H1 (cell line): Measurements from ENCODE around the gene LEKR1. TPM values are rescaled to one million over a fixed set of nuclear protein-coding genes. Genes with fewer than 3 reads are reported as not detected.

Source experiments
- CBX5 ChIP-seq: fragments of 300-800, 300-1000 bp; sonication (generic); IDR thresholded peaks from 2 replicates; pipeline ENCODE4 v1.7.1; 2016; ENCODE audit warnings: antibody characterized with exemption, low read length, low read depth
- CHD1 ChIP-seq: IDR thresholded peaks from 2 replicates; pipeline ENCODE4 v1.6.1; 2012; ENCODE audit warnings: low read depth, low read length, improper control_type of control experiment
- GABPA ChIP-seq: IDR thresholded peaks from 2 replicates; pipeline ENCODE4 v1.6.1; 2011; ENCODE audit warnings: mild to moderate bottlenecking, low read length, moderate library complexity, borderline replicate concordance; ENCODE audit not compliant: insufficient read depth
- HDAC2 ChIP-seq, 2 experiments: fragments of 300-600 bp in 1 of 2; sonication (generic) in 1 of 2; IDR thresholded peaks; 2 replicates each; pipeline ENCODE4 v1.6.1; 2011 to 2012; ENCODE audit warnings: low read depth in 2 of 2, low read length in 2 of 2, mild to moderate bottlenecking in 2 of 2, moderate library complexity in 2 of 2, borderline replicate concordance in 1 of 2, inconsistent platforms in 1 of 2
- NANOG ChIP-seq: IDR thresholded peaks from 2 replicates; pipeline ENCODE4 v1.6.1; 2011; ENCODE audit warnings: low read length, low read depth, mild to moderate bottlenecking, inconsistent platforms; ENCODE audit not compliant: insufficient read depth, poor library complexity, severe bottlenecking
- NRF1 ChIP-seq: IDR thresholded peaks from 2 replicates; pipeline ENCODE4 v1.6.1; 2011; ENCODE audit warnings: mild to moderate bottlenecking, low read depth, low read length, improper control_type of control experiment
- POLR2A ChIP-seq, 2 experiments: IDR thresholded peaks; 1 replicate in 1 of 2; 2 replicates in 1 of 2; pipeline ENCODE4 v1.6.1; 2011; ENCODE audit warnings: low read depth in 2 of 2, low read length in 2 of 2, mild to moderate bottlenecking in 2 of 2; ENCODE audit errors: control extremely low read depth in 1 of 2
- POU5F1 ChIP-seq: IDR thresholded peaks from 2 replicates; pipeline ENCODE4 v1.6.1; 2011; ENCODE audit warnings: low read depth, mild to moderate bottlenecking, low read length, moderate library complexity
- TAF1 ChIP-seq: IDR thresholded peaks from 2 replicates; pipeline ENCODE4 v1.6.1; 2011; ENCODE audit warnings: mild to moderate bottlenecking, low read depth, low read length
- ZNF274 ChIP-seq: IDR thresholded peaks from 2 replicates; pipeline ENCODE4 v1.7.0; 2012; ENCODE audit warnings: low read length, borderline replicate concordance; ENCODE audit errors: extremely low read depth
- polyA plus RNA-seq, 7 experiments: library from polyadenylated mRNA; depleted of rRNA in 3 of 7; stranded (reverse) in 5 of 7; unstranded in 2 of 7; fragments of >200 nt in 5 of 7; fragments of 200-250 nt in 2 of 7; gene quantifications; 1 replicate in 5 of 7; 2 replicates in 1 of 7; 4 replicates in 1 of 7; pipeline versions ENCODE4 v1.2.1 to v1.2.3, GENCODE V29; 2011 to 2013; ENCODE audit warnings: missing spikeins in 2 of 7, mixed read lengths in 2 of 7
- total RNA-seq: library from RNA; stranded (reverse); fragmentation: NEBNext Ultra II Directional; extraction: Animal tissue kit (Norgen Biotek cat#: 25700); gene quantifications from 2 replicates; pipeline ENCODE4 v1.2.1, GENCODE V29; 2021
- TF ChIP-seq, protein P1 (sequence below): fragments of 300-600 bp; sonication (generic); IDR thresholded peaks from 2 replicates; pipeline ENCODE4 v1.7.1; 2012; ENCODE audit warnings: low read length, moderate library complexity, mild to moderate bottlenecking, inconsistent platforms; ENCODE audit not compliant: insufficient replicate concordance

The LEKR1 gene
- total and polyA plus RNA-seq, 2 of the 8 experiments (the other 6 are each of a cell fraction or from before 2014, with no cell fraction given), result 0.08 TPM; not detected in 1

GRCh38 chr3:156814295-156814694, 11.9 kb upstream of the LEKR1 start (continued):
- TF ChIP-seq, protein P1, sequence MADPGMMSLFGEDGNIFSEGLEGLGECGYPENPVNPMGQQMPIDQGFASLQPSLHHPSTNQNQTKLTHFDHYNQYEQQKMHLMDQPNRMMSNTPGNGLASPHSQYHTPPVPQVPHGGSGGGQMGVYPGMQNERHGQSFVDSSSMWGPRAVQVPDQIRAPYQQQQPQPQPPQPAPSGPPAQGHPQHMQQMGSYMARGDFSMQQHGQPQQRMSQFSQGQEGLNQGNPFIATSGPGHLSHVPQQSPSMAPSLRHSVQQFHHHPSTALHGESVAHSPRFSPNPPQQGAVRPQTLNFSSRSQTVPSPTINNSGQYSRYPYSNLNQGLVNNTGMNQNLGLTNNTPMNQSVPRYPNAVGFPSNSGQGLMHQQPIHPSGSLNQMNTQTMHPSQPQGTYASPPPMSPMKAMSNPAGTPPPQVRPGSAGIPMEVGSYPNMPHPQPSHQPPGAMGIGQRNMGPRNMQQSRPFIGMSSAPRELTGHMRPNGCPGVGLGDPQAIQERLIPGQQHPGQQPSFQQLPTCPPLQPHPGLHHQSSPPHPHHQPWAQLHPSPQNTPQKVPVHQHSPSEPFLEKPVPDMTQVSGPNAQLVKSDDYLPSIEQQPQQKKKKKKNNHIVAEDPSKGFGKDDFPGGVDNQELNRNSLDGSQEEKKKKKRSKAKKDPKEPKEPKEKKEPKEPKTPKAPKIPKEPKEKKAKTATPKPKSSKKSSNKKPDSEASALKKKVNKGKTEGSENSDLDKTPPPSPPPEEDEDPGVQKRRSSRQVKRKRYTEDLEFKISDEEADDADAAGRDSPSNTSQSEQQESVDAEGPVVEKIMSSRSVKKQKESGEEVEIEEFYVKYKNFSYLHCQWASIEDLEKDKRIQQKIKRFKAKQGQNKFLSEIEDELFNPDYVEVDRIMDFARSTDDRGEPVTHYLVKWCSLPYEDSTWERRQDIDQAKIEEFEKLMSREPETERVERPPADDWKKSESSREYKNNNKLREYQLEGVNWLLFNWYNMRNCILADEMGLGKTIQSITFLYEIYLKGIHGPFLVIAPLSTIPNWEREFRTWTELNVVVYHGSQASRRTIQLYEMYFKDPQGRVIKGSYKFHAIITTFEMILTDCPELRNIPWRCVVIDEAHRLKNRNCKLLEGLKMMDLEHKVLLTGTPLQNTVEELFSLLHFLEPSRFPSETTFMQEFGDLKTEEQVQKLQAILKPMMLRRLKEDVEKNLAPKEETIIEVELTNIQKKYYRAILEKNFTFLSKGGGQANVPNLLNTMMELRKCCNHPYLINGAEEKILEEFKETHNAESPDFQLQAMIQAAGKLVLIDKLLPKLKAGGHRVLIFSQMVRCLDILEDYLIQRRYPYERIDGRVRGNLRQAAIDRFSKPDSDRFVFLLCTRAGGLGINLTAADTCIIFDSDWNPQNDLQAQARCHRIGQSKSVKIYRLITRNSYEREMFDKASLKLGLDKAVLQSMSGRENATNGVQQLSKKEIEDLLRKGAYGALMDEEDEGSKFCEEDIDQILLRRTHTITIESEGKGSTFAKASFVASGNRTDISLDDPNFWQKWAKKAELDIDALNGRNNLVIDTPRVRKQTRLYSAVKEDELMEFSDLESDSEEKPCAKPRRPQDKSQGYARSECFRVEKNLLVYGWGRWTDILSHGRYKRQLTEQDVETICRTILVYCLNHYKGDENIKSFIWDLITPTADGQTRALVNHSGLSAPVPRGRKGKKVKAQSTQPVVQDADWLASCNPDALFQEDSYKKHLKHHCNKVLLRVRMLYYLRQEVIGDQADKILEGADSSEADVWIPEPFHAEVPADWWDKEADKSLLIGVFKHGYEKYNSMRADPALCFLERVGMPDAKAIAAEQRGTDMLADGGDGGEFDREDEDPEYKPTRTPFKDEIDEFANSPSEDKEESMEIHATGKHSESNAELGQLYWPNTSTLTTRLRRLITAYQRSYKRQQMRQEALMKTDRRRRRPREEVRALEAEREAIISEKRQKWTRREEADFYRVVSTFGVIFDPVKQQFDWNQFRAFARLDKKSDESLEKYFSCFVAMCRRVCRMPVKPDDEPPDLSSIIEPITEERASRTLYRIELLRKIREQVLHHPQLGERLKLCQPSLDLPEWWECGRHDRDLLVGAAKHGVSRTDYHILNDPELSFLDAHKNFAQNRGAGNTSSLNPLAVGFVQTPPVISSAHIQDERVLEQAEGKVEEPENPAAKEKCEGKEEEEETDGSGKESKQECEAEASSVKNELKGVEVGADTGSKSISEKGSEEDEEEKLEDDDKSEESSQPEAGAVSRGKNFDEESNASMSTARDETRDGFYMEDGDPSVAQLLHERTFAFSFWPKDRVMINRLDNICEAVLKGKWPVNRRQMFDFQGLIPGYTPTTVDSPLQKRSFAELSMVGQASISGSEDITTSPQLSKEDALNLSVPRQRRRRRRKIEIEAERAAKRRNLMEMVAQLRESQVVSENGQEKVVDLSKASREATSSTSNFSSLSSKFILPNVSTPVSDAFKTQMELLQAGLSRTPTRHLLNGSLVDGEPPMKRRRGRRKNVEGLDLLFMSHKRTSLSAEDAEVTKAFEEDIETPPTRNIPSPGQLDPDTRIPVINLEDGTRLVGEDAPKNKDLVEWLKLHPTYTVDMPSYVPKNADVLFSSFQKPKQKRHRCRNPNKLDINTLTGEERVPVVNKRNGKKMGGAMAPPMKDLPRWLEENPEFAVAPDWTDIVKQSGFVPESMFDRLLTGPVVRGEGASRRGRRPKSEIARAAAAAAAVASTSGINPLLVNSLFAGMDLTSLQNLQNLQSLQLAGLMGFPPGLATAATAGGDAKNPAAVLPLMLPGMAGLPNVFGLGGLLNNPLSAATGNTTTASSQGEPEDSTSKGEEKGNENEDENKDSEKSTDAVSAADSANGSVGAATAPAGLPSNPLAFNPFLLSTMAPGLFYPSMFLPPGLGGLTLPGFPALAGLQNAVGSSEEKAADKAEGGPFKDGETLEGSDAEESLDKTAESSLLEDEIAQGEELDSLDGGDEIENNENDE, result no peak
- TF ChIP-seq POLR2A (IDR thresholded peaks at IDR 0.05; ENCODE audit: control extremely low read depth in 1 of 2, low read depth in 2 of 2, low read length in 2 of 2) (no peak), NANOG (no peak), GABPA (no peak), NRF1 (no peak), HDAC2 (IDR thresholded peaks at IDR 0.05; ENCODE audit: borderline replicate concordance in 1 of 2, low read depth in 2 of 2, low read length in 2 of 2) (no peak), CHD1 (no peak), POU5F1 (no peak), ZNF274 (no peak), TAF1 (no peak), CBX5 (no peak)
